ENCODE measurements around the gene DLG2. TPM values are rescaled to one million over a fixed set of nuclear protein-coding genes. Genes with fewer than 3 reads are reported as not detected.

Gene DLG2
- total RNA-seq, 1 donor from 2014 or later, result 2.1 TPM

- no peaks in the 10 kb centered on the region for H3K36me3 Mint-ChIP-seq (ENCODE audit: low read depth)
- H3K9me3 Mint-ChIP-seq, result no peaks in the 10 kb centered on the region
- no peak overlapping the region for H3K4me3 Mint-ChIP-seq
- H3K27me3 Mint-ChIP-seq (ENCODE audit: low read depth), result no peaks in the 10 kb centered on the region
- peak; percentile 20 for DNase-seq (ENCODE audit: low read depth, low spot score)
- TF ChIP-seq, protein P1, sequence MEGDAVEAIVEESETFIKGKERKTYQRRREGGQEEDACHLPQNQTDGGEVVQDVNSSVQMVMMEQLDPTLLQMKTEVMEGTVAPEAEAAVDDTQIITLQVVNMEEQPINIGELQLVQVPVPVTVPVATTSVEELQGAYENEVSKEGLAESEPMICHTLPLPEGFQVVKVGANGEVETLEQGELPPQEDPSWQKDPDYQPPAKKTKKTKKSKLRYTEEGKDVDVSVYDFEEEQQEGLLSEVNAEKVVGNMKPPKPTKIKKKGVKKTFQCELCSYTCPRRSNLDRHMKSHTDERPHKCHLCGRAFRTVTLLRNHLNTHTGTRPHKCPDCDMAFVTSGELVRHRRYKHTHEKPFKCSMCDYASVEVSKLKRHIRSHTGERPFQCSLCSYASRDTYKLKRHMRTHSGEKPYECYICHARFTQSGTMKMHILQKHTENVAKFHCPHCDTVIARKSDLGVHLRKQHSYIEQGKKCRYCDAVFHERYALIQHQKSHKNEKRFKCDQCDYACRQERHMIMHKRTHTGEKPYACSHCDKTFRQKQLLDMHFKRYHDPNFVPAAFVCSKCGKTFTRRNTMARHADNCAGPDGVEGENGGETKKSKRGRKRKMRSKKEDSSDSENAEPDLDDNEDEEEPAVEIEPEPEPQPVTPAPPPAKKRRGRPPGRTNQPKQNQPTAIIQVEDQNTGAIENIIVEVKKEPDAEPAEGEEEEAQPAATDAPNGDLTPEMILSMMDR (conservative IDR thresholded peaks at IDR 0.05), result peak; percentile 72
- H3K4me1 Mint-ChIP-seq, result peaks cover 16% of the 10 kb centered on the region
- no peak overlapping the region for H3K27ac Mint-ChIP-seq (ENCODE audit: unreplicated experiment)
Observed at GRCh38 chr11:85182441-85183387, 444.4 kb downstream of the DLG2 start.

- H3K4me1 Mint-ChIP-seq, result peaks cover 16% of the 10 kb centered on the region
- no peaks in the 10 kb centered on the region for H3K36me3 Mint-ChIP-seq (ENCODE audit: low read depth)
- H3K27ac Mint-ChIP-seq (ENCODE audit: unreplicated experiment), result no peak overlapping the region
- no peaks in the 10 kb centered on the region for H3K27me3 Mint-ChIP-seq (ENCODE audit: low read depth)
- DNase-seq (ENCODE audit: low read depth, low spot score), result no peak
- peaks cover 6% of the 10 kb centered on the region for H3K9me3 Mint-ChIP-seq
- no peak overlapping the region for H3K4me3 Mint-ChIP-seq
- TF ChIP-seq, protein P1 (conservative IDR thresholded peaks at IDR 0.05), result no peak
Observed at GRCh38 chr11:85180528-85180927, 446.6 kb downstream of the DLG2 start.

- Mint-ChIP-seq H3K36me3 (ENCODE audit: low read depth) (no peaks in the 10 kb centered on the region), H3K4me3 (no peak overlapping the region), H3K27me3 (ENCODE audit: low read depth) (no peaks in the 10 kb centered on the region), H3K9me3 (peaks cover 14% of the 10 kb centered on the region), H3K4me1 (no peaks in the 10 kb centered on the region), H3K27ac (ENCODE audit: unreplicated experiment) (no peak overlapping the region)
- TF ChIP-seq, protein P1 (conservative IDR thresholded peaks at IDR 0.05), result no peak
- no peak for DNase-seq (ENCODE audit: low read depth, low spot score)
Observed at GRCh38 chr11:85171648-85172257, 455.4 kb downstream of the DLG2 start.

DNA sequence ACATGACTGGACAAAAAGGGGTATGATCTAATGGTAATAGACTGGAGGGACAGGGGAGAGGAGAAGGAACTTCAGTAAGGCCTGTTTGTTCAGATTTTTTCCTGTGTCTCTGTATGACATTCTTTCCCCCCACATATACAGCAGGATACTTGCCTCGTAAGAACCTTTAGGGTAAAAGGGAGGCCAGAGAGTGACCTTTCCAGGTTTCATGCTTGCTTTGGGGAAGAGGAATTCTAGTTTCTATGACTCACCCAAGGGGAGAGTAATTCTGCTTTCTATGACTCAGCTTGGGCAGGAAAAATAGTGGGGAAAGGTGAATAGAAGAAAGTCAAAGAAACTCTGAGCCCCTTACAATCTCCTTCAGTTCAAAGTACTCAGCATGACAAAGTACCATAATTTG lies 457.0 kb downstream of the DLG2 start:
- TF ChIP-seq, protein P1 (conservative IDR thresholded peaks at IDR 0.05), result no peak

DNA sequence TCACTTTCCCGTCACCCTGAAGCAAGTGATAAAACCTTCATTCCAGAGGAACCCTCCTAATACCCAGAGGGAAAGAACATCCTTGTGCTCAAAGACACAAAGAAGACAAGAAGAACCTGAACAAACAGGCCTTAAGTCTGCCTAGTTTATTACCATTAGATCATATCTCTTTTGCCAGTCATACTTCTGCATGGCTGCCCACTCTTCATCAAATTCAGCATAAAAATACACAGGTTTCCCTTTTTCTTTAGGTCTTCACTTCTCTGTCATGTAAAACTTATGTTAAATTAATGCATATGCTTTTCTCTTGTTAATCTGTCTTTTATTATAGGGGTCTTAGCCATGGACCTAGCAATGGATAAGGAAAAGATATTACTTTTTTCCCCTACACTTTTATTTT lies 459.7 kb downstream of the DLG2 start:
- H3K4me1 Mint-ChIP-seq, result peaks cover 18% of the 10 kb centered on the region
- no peak overlapping the region for H3K4me3 Mint-ChIP-seq
- H3K27ac Mint-ChIP-seq (ENCODE audit: unreplicated experiment), result no peak overlapping the region
- TF ChIP-seq, protein P1 (conservative IDR thresholded peaks at IDR 0.05), result no peak
- no peak for DNase-seq (ENCODE audit: low read depth, low spot score)
- peaks cover under 1% of the 10 kb centered on the region for H3K9me3 Mint-ChIP-seq
- H3K36me3 Mint-ChIP-seq (ENCODE audit: low read depth), result no peaks in the 10 kb centered on the region
- no peaks in the 10 kb centered on the region for H3K27me3 Mint-ChIP-seq (ENCODE audit: low read depth)

More for the DNA sequence above, 457.0 kb downstream of the DLG2 start:
- Mint-ChIP-seq H3K27me3 (ENCODE audit: low read depth) (no peaks in the 10 kb centered on the region), H3K4me3 (no peak overlapping the region), H3K4me1 (peaks cover 11% of the 10 kb centered on the region), H3K9me3 (peaks cover 11% of the 10 kb centered on the region), H3K27ac (ENCODE audit: unreplicated experiment) (no peak overlapping the region), H3K36me3 (ENCODE audit: low read depth) (no peaks in the 10 kb centered on the region)
- no peak for DNase-seq (ENCODE audit: low read depth, low spot score)
